IMR-90 (cell line): ENCODE measurements around the gene DPF3. TPM values are rescaled to one million over a fixed set of nuclear protein-coding genes. Genes with fewer than 3 reads are reported as not detected.

Source experiments
- ATAC-seq: fragments of 200-7000 bp; cut with Tn5 transposase; 2 replicates; pipeline ENCODE4 v1.9.1; 2020; ENCODE audit warnings: low read depth, mild to moderate bottlenecking, moderate library complexity
- BruUV-seq: library from RNA; stranded (reverse); fragments of 400-500 nt; replicated peaks from 2 replicates; lab custom pipeline; 2021; lab: Mats Ljungman, UMichigan
- CTCF ChIA-PET: fragments of 300-600 bp; formaldehyde crosslinking; extraction: SDS; loops from one replicate; lab custom pipeline; 2021; ENCODE audit warnings: antibody characterized with exemption; lab: Yijun Ruan, JAX
- POLR2A ChIA-PET: fragments of 300-600 bp; sonication (Branson Sonifier 250); formaldehyde crosslinking; loops from one replicate; lab custom pipeline; 2022; ENCODE audit warnings: antibody characterized with exemption; ENCODE audit not compliant: unreplicated experiment; lab: Charles Lee
- DNase-seq: peaks from one replicate; pipeline ENCODE4 v3.0.0; 2013
- H2AFZ ChIP-seq: replicated peaks from 2 replicates; pipeline ENCODE3; 2013; ENCODE audit warnings: low read length, mild to moderate bottlenecking; ENCODE audit not compliant: poor library complexity
- H2AK5ac ChIP-seq: 2 replicates; pipeline ENCODE4 v1.6.1; 2013; ENCODE audit warnings: low read depth, low read length, inconsistent platforms
- H2AK9ac ChIP-seq: replicated peaks from 2 replicates; pipeline ENCODE3; 2013; ENCODE audit warnings: mild to moderate bottlenecking, low read depth, low read length, moderate library complexity; ENCODE audit not compliant: poor library complexity
- H2BK120ac ChIP-seq: 2 replicates; pipeline ENCODE4 v1.6.1; 2013; ENCODE audit warnings: low read depth, low read length, inconsistent platforms
- H2BK15ac ChIP-seq: 3 replicates; pipeline ENCODE4 v1.6.1; 2013; ENCODE audit warnings: low read depth, low read length, inconsistent platforms
- H2BK20ac ChIP-seq: 2 replicates; pipeline ENCODE4 v1.6.1; 2013; ENCODE audit warnings: low read depth, mild to moderate bottlenecking, inconsistent platforms, low read length, moderate library complexity
- H2BK5ac ChIP-seq: 2 replicates; pipeline ENCODE4 v1.6.1; 2013; ENCODE audit warnings: mild to moderate bottlenecking, low read depth, low read length, inconsistent platforms; ENCODE audit not compliant: poor library complexity, severe bottlenecking
- H3K14ac ChIP-seq: replicated peaks from 2 replicates; pipeline ENCODE4 v1.6.1; 2013; ENCODE audit warnings: low read depth, low read length, inconsistent platforms
- H3K18ac ChIP-seq: 2 replicates; pipeline ENCODE4 v1.6.1; 2013; ENCODE audit warnings: low read depth, low read length, control low read depth
- H3K23ac ChIP-seq: 2 replicates; pipeline ENCODE4 v1.6.1; 2013; ENCODE audit warnings: low read depth, low read length, inconsistent platforms
- H3K27ac ChIP-seq: 2 replicates; pipeline ENCODE4 v1.5.1; 2013; ENCODE audit warnings: mild to moderate bottlenecking, control low read depth, low read length; ENCODE audit not compliant: insufficient read depth
- H3K27me3 ChIP-seq: 2 replicates; pipeline ENCODE4 v1.6.1; 2013; ENCODE audit warnings: low read length; ENCODE audit not compliant: control insufficient read depth, insufficient read depth
- H3K36me3 ChIP-seq: 2 replicates; pipeline ENCODE4 v1.6.1; 2013; ENCODE audit warnings: low read length, mixed read lengths; ENCODE audit not compliant: control insufficient read depth, insufficient read depth
- H3K4ac ChIP-seq: 2 replicates; pipeline ENCODE4 v1.6.1; 2013; ENCODE audit warnings: low read depth, low read length, inconsistent platforms
- H3K4me1 ChIP-seq: 2 replicates; pipeline ENCODE4 v1.6.1; 2013; ENCODE audit warnings: low read length, mixed read lengths; ENCODE audit not compliant: control insufficient read depth, insufficient read depth
- H3K4me2 ChIP-seq: 2 replicates; pipeline ENCODE4 v1.6.1; 2013; ENCODE audit warnings: low read depth, mild to moderate bottlenecking, control low read depth, low read length, moderate library complexity
- H3K4me3 ChIP-seq: 2 replicates; pipeline ENCODE4 v1.5.1; 2013; ENCODE audit warnings: low read depth, mild to moderate bottlenecking, control low read depth, low read length, moderate library complexity; ENCODE audit not compliant: insufficient read depth
- H3K56ac ChIP-seq: 2 replicates; pipeline ENCODE4 v1.6.1; 2013; ENCODE audit warnings: low read length, inconsistent platforms; ENCODE audit not compliant: insufficient read depth; ENCODE audit errors: extremely low read depth
- H3K79me1 ChIP-seq, 2 experiments: 2 replicates each; pipeline ENCODE4 v1.6.1; 2013; ENCODE audit warnings: low read length in 2 of 2, inconsistent platforms in 1 of 2, low read depth in 1 of 2
- H3K9ac ChIP-seq: 2 replicates; pipeline ENCODE4 v1.6.1; 2013; ENCODE audit warnings: low read depth, low read length, control low read depth
- H3K9me1 ChIP-seq: 2 replicates; pipeline ENCODE4 v1.6.1; 2013; ENCODE audit warnings: low read length, inconsistent platforms; ENCODE audit not compliant: insufficient read depth
- H3K9me3 ChIP-seq: 2 replicates; pipeline ENCODE4 v1.6.1; 2013; ENCODE audit warnings: low read length; ENCODE audit not compliant: control insufficient read depth, insufficient read depth
- H4K20me1 ChIP-seq: 2 replicates; pipeline ENCODE4 v1.6.1; 2013; ENCODE audit warnings: low read length, inconsistent platforms; ENCODE audit not compliant: insufficient read depth
- H4K5ac ChIP-seq: 2 replicates; pipeline ENCODE4 v1.6.1; 2013; ENCODE audit warnings: mild to moderate bottlenecking, low read depth, low read length, control low read depth
- H4K8ac ChIP-seq, 2 experiments: 2 replicates each; pipeline ENCODE4 v1.6.1; 2013; ENCODE audit warnings: low read depth in 2 of 2, low read length in 2 of 2, control low read depth in 1 of 2, inconsistent platforms in 1 of 2
- H4K91ac ChIP-seq: 2 replicates; pipeline ENCODE4 v1.6.1; 2013; ENCODE audit warnings: low read depth, low read length, inconsistent platforms; ENCODE audit not compliant: insufficient read depth
- BHLHE40 ChIP-seq: fragments of 150-350 bp; IDR thresholded peaks from 2 replicates; pipeline ENCODE4 v1.6.1; 2016; ENCODE audit warnings: mild to moderate bottlenecking, low read depth, low read length
- CEBPB ChIP-seq: IDR thresholded peaks from 2 replicates; pipeline ENCODE4 v1.6.1; 2012; ENCODE audit warnings: low read depth, low read length, improper control_type of control experiment
- CHD1 ChIP-seq: IDR thresholded peaks from 2 replicates; pipeline ENCODE4 v1.6.1; 2012; ENCODE audit warnings: low read depth, low read length, improper control_type of control experiment
- CTCF ChIP-seq: conservative IDR thresholded peaks from 2 replicates; pipeline ENCODE4 v1.5.1; 2012; ENCODE audit warnings: mild to moderate bottlenecking, low read depth, low read length, improper control_type of control experiment
- ELK1 ChIP-seq: fragments of 150-350 bp; IDR thresholded peaks from 2 replicates; pipeline ENCODE4 v1.6.1; 2016; ENCODE audit warnings: low read depth, mild to moderate bottlenecking, low read length, moderate library complexity, borderline replicate concordance
- FOS ChIP-seq: fragments of 150-350 bp; IDR thresholded peaks from 2 replicates; pipeline ENCODE4 v1.6.1; 2016; ENCODE audit warnings: low read depth, low read length
- MAFK ChIP-seq: IDR thresholded peaks from 2 replicates; pipeline ENCODE4 v1.6.1; 2012; ENCODE audit warnings: low read depth, low read length, improper control_type of control experiment
- MXI1 ChIP-seq: IDR thresholded peaks from 2 replicates; pipeline ENCODE4 v1.6.1; 2012; ENCODE audit warnings: low read depth, mild to moderate bottlenecking, low read length, moderate library complexity, borderline replicate concordance
- NFE2L2 ChIP-seq: fragments of 150-350 bp; IDR thresholded peaks from 2 replicates; pipeline ENCODE4 v1.6.1; 2016; ENCODE audit warnings: low read depth, mild to moderate bottlenecking, low read length
- POLR2A ChIP-seq: IDR thresholded peaks from 2 replicates; pipeline ENCODE4 v1.6.1; 2012; ENCODE audit warnings: mild to moderate bottlenecking, low read depth, low read length
- RAD21 ChIP-seq: IDR thresholded peaks from 2 replicates; pipeline ENCODE4 v1.6.1; 2012; ENCODE audit warnings: low read length, improper control_type of control experiment
- SMC3 ChIP-seq: fragments of 150-350 bp; IDR thresholded peaks from 2 replicates; pipeline ENCODE4 v1.6.1; 2016; ENCODE audit warnings: low read depth, mild to moderate bottlenecking, antibody characterized with exemption, low read length, moderate library complexity
- USF2 ChIP-seq: fragments of 150-350 bp; IDR thresholded peaks from 2 replicates; pipeline ENCODE4 v1.6.1; 2017; ENCODE audit warnings: mild to moderate bottlenecking, antibody characterized with exemption, low read length, low read depth
- WGBS, 2 experiments: methylation state at CpG; one replicate each; pipeline versions ENCODE4 v1.1.5 to v1.1.7; 2013; ENCODE audit warnings: missing lambda C conversion rate in 2 of 2; ENCODE audit not compliant: insufficient read length in 1 of 2; ENCODE audit errors: extremely low coverage in 2 of 2; 5-methylcytosine and 5-hydroxymethylcytosine counted together
- dilution Hi-C: fragments of 300-500 bp; cut with HindIII; formaldehyde crosslinking; loops from one replicate; pipeline ENCODE4 v1.14.3; 2018; ENCODE audit warnings: low sequenced_read_pairs; ENCODE audit not compliant: unreplicated experiment
- in situ Hi-C: fragments of 300-500 bp; cut with MboI; formaldehyde crosslinking; loops from 3 replicates; pipeline ENCODE4 v1.14.3; 2019; ENCODE audit warnings: low sequenced_read_pairs, inconsistent platforms, mixed read lengths
- intact Hi-C: fragments of 100-400 bp; cut with micrococcal nuclease; formaldehyde crosslinking; loops from 2 replicates; pipeline ENCODE4 v1.10.0; 2022
- polyA plus RNA-seq, 3 experiments: library from polyadenylated mRNA; depleted of rRNA; stranded (reverse); fragments of >200 nt; gene quantifications; 2 replicates each; pipeline ENCODE4 v1.2.3, GENCODE V29; 2012; ENCODE audit warnings: low replicate concordance in 1 of 3
- total RNA-seq: library from RNA; depleted of rRNA; stranded (reverse); fragments of >200 nt; gene quantifications from 2 replicates; pipeline ENCODE4 v1.2.3, GENCODE V29; 2012

Gene DPF3
- total and polyA plus RNA-seq, 2 of the 4 experiments (the other 2 are of a cell fraction): 30.5 to 32.8 TPM

GRCh38 chr14:72692696-72693095, 201.2 kb downstream of the DPF3 start:
- Histone ChIP-seq H3K27ac (no peak overlapping the region), H3K36me3 (peaks cover 27% of the 10 kb centered on the region), H4K8ac (no peak overlapping the region), H3K9ac (no peak overlapping the region), H2BK120ac (no peak overlapping the region), H3K9me3 (no peaks in the 10 kb centered on the region), H2AFZ (no peak overlapping the region), H3K56ac (no peak overlapping the region), H4K5ac (no peak overlapping the region), H3K23ac (no peak overlapping the region), H3K4me1 (no peaks in the 10 kb centered on the region), H2AK9ac (no peak overlapping the region), H3K4me3 (no peak overlapping the region), H3K27me3 (no peaks in the 10 kb centered on the region), H2AK5ac (no peak overlapping the region), H2BK20ac (no peak overlapping the region), H3K4ac (no peak overlapping the region), H4K20me1 (no peaks in the 10 kb centered on the region), H3K4me2 (no peak overlapping the region), H3K79me1 (peaks cover 0 to 5% of the 10 kb centered on the region in 2 experiments; a peak in 1 of 4 replicates), H3K9me1 (peaks cover 5% of the 10 kb centered on the region; the same call in 1 of the 2 replicates), H2BK5ac (no peak overlapping the region), H3K14ac (no peak overlapping the region), H2BK15ac (no peak overlapping the region), H3K18ac (no peak overlapping the region), H4K91ac (no peak overlapping the region)
- TF ChIP-seq CEBPB: no peak
- no peak for TF ChIP-seq NFE2L2
- no peak for TF ChIP-seq ELK1
- no peak for TF ChIP-seq MAFK
- no peak for TF ChIP-seq CTCF
- no peak for TF ChIP-seq USF2
- TF ChIP-seq POLR2A: no peak
- TF ChIP-seq FOS: no peak
- TF ChIP-seq BHLHE40: no peak
- TF ChIP-seq CHD1: no peak
- TF ChIP-seq RAD21: no peak
- no peak for TF ChIP-seq MXI1
- no peak for TF ChIP-seq SMC3
- ChIA-PET CTCF (no interaction called here), POLR2A (no interaction called here)
- in situ Hi-C loops: no loop called here
- dilution Hi-C loops: no loop called here
- no TSS peak for BruUV-seq
- intact Hi-C loops: no loop called here
- ATAC-seq: no peak
- DNase-seq: no peak
- WGBS, 2 experiments: no CpG with 5 or more reads among the region's 3 CpGs
